Measurements from ENCODE around the gene REV3L.

REV3L gene

GRCh38 chr6:111417946-111418345, 65.1 kb downstream of the REV3L start:
- DNase-seq: no peak

- DNase-seq: no peak
Measured at GRCh38 chr6:111417181-111417585, 65.8 kb downstream of the REV3L start.

GRCh38 chr6:111416529-111416928, 66.5 kb downstream of the REV3L start:
- DNase-seq: no peak

- no peak for DNase-seq
Measured at GRCh38 chr6:111414373-111414772, 68.6 kb downstream of the REV3L start.

GRCh38 chr6:111411978-111412566, 70.9 kb downstream of the REV3L start:
- no peak for DNase-seq

GRCh38 chr6:111411046-111411445, 72.0 kb downstream of the REV3L start:
- no peak for DNase-seq

GRCh38 chr6:111410371-111410770, 72.6 kb downstream of the REV3L start:
- DNase-seq: no peak

- no peak for DNase-seq
Measured at GRCh38 chr6:111409430-111409829, 73.6 kb downstream of the REV3L start.

- no peak for DNase-seq
Measured at GRCh38 chr6:111407686-111408085, 75.3 kb downstream of the REV3L start.

GRCh38 chr6:111406200-111406721, 76.8 kb downstream of the REV3L start:
- DNase-seq: no peak

- no peak for DNase-seq
Measured at GRCh38 chr6:111403388-111403787, 79.6 kb downstream of the REV3L start.

GRCh38 chr6:111399626-111400025, 83.4 kb downstream of the REV3L start:
- no peak for DNase-seq

GRCh38 chr6:111388681-111389080, 94.3 kb downstream of the REV3L start:
- no peak for DNase-seq

GRCh38 chr6:111382476-111383294, 100.3 kb downstream of the REV3L start:
- no peak for DNase-seq

- DNase-seq: no peak
Measured at GRCh38 chr6:111381728-111382127, 101.3 kb downstream of the REV3L start.

GRCh38 chr6:111381123-111381522, 101.9 kb downstream of the REV3L start:
- no peak for DNase-seq

GRCh38 chr6:111379831-111380230, 103.2 kb downstream of the REV3L start:
- DNase-seq: no peak

GRCh38 chr6:111379302-111379701, 103.7 kb downstream of the REV3L start:
- no peak for DNase-seq

- no peak for DNase-seq
Measured at GRCh38 chr6:111377558-111378120, 105.4 kb downstream of the REV3L start.

- DNase-seq: no peak
Measured at GRCh38 chr6:111367393-111368088, 115.5 kb downstream of the REV3L start.

GRCh38 chr6:111361648-111362047, 121.4 kb downstream of the REV3L start:
- no peak for DNase-seq

- no peak for DNase-seq
Measured at GRCh38 chr6:111358454-111358853, 124.6 kb downstream of the REV3L start.

GRCh38 chr6:111357705-111358104, 125.3 kb downstream of the REV3L start:
- DNase-seq: no peak
